Testis (tissue), 2 donors: ENCODE results near the gene HOXC9.
"Not testable (repeated sequence)": the region's sequence is repeated elsewhere in the genome, so short reads cannot be mapped to it uniquely, and the experiment has no call there.

ENCODE experiments used
- POLR2A ChIP-seq: fragments of 450-650 bp; IDR thresholded peaks from one replicate; pipeline ENCODE4 v1.6.1; 2017; ENCODE audit warnings: antibody characterized with exemption, mild to moderate bottlenecking, moderate library complexity
- TF ChIP-seq, protein P1 (sequence below), 3 experiments: fragments of 450-650 bp in 2 of 3; fragments of 200-600 bp in 1 of 3; sonication (generic) in 1 of 3; IDR thresholded peaks; one replicate each; pipeline ENCODE4 v1.5.1; 2016 to 2019; ENCODE audit warnings: antibody characterized with exemption in 3 of 3, mild to moderate bottlenecking in 2 of 3, moderate library complexity in 1 of 3

DNA sequence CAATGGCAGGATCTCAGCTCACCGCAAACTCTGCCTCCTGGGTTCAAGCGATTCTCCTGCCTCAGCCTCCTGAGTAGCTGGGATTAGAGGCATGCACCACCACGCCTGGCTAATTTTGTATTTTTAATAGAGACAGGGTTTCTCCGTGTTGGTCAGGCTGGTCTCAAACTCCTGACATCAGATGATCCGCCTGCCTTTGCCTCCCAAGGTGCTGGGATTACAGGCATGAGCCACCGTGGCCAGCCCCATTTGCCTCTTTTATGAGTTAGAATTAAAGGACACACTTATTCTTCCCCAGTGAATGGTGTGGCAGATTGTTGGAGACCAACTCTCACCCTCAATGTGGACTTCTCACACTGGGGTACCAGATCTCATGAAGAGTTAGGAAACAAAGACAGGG is 42.1 kb downstream of the HOXC9 start:
- TF ChIP-seq, protein P1, sequence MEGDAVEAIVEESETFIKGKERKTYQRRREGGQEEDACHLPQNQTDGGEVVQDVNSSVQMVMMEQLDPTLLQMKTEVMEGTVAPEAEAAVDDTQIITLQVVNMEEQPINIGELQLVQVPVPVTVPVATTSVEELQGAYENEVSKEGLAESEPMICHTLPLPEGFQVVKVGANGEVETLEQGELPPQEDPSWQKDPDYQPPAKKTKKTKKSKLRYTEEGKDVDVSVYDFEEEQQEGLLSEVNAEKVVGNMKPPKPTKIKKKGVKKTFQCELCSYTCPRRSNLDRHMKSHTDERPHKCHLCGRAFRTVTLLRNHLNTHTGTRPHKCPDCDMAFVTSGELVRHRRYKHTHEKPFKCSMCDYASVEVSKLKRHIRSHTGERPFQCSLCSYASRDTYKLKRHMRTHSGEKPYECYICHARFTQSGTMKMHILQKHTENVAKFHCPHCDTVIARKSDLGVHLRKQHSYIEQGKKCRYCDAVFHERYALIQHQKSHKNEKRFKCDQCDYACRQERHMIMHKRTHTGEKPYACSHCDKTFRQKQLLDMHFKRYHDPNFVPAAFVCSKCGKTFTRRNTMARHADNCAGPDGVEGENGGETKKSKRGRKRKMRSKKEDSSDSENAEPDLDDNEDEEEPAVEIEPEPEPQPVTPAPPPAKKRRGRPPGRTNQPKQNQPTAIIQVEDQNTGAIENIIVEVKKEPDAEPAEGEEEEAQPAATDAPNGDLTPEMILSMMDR (IDR thresholded peaks at IDR 0.05), result not testable (repeated sequence)
- TF ChIP-seq POLR2A, result not testable (repeated sequence)
